DND-41 (cell line): ENCODE results near the gene GH2.

Experiments used
- CTCF ChIP-seq: IDR thresholded peaks from 2 replicates; pipeline ENCODE4 v1.5.1; 2012; ENCODE audit warnings: borderline replicate concordance, low read length, moderate library complexity, mild to moderate bottlenecking; ENCODE audit not compliant: poor library complexity, severe bottlenecking; ENCODE audit errors: extremely low read depth
- EZH2 ChIP-seq: IDR thresholded peaks from 3 replicates; pipeline ENCODE4 v1.6.1; 2012; ENCODE audit warnings: borderline replicate concordance, low read depth, mild to moderate bottlenecking, moderate library complexity, low read length, inconsistent platforms; ENCODE audit not compliant: severe bottlenecking

DNA sequence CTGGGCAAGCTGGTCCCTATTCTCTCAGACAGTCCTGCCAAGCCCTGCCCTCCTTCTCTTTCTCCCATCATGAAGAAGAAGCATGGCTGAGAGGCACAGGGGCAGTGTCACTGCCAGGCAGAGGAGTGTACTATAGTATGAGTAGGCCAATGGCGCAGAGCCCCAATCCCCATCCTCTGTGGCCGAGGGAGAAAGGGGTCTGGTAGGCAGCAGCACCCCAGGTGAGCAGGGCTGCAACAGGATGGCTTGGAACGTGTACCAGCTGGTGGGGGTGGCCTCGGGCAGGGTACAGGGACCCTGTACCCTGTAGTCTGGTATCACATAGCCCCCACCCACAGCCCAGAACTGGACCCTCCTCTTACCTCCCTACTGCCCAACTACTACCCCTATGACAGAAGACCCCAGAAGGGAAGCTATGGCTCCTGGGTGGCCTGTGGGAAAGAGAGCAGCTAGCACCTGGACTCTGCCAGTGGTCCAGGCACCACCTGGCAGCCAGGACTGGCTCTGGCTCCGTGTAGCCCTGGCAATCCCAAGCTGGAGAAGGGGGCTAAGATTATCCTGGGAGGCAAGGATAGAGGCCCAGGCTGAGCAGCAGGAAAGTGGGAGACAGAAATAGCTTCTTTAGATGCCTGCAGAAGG lies 43.7 kb downstream of the GH2 start:
- TF ChIP-seq CTCF (no peak), EZH2 (no peak)
